ENCODE data around the gene ACP1. TPM values are rescaled to one million over a fixed set of nuclear protein-coding genes. Genes with fewer than 3 reads are reported as not detected.

Gene ACP1
- total and polyA plus RNA-seq, 7 donors = 62.6 to 162 (median 86.1) TPM

DNA sequence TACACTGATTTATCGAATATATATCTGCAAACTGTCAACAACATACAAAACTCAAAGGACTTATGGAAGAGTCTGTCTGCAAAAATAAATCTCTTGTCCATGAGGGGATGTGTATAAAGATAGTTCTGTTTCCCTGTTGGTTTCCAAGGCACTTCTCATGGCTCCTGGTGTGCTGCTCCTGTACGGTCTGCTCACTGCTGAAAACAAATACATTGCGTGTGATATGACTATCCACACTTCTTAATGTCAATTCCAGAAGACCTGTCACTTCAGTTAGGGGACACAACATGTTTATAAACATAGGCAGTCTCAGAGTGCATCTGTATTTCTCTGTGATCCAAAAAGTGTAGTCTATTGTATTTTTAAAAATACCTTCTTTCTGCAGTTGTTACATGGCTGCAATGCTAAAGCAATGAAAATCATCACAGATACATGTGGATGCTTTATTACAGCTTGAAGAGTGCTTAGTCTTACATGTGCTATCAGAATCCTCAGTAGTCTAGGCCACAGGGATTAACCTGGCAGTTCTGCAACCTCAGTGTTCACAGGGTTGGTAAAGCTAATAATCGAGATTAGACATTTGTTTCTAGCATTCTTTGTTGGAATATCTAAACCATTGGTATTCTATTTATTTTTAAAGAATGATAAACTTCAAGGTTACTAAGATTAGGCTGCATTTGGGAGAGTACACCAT lies 15.4 kb downstream of the ACP1 start:
- DNase-seq = no peak
- intact Hi-C loops (cut with DNase I) = no loop called here
- H3K27me3 ChIP-seq = no peaks in the 10 kb centered on the region
- WGBS, 2 donors = 86 to 92% methylated on average over 4 of the region's 4 CpGs
- no peak for TF ChIP-seq POLR2AphosphoS5 (IDR thresholded peaks at IDR 0.05)
- no peak overlapping the region for H3K4me3 ChIP-seq
- no peaks in the 10 kb centered on the region for H3K9me3 ChIP-seq
- no peak overlapping the region for H3K27ac ChIP-seq
- no peaks in the 10 kb centered on the region for H3K4me1 ChIP-seq
- peaks cover 9 to 81% (median 20%) of the 10 kb centered on the region in 4 donors for H3K36me3 ChIP-seq

DNA sequence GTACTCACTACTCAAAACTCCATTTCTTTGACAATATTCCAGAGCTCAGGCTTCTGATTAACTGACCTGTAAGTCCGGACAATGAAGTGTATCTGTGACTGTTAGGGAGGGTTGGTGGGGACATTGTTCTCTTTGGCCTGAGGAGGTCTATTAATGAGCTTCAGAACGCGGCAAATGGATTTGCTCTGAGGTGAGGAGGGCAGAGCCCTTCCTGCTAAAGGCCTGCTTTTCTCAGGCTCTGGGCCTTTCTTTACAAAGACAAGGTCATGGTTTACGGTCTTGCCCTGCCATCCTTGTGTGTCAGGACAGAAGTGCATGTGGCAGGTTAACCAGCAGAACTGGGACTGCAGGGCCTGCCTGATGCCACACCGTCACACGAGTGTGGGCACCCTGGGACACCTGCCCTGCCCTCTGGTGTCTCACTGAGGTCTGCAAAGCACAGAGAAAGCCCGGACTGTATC lies 15.9 kb downstream of the ACP1 start:
- Histone ChIP-seq H3K27me3 (no peaks in the 10 kb centered on the region), H3K4me3 (no peak overlapping the region), H3K4me1 (no peaks in the 10 kb centered on the region), H3K27ac (no peak overlapping the region), H3K9me3 (no peaks in the 10 kb centered on the region), H3K36me3 (peaks cover 9 to 77% (median 19%) of the 10 kb centered on the region in 4 donors)
- 85 to 86% methylated on average over 7 of the region's 7 CpGs for WGBS, 2 donors
- intact Hi-C loops (cut with DNase I) = no loop called here
- no peak for DNase-seq
- TF ChIP-seq, protein P1, sequence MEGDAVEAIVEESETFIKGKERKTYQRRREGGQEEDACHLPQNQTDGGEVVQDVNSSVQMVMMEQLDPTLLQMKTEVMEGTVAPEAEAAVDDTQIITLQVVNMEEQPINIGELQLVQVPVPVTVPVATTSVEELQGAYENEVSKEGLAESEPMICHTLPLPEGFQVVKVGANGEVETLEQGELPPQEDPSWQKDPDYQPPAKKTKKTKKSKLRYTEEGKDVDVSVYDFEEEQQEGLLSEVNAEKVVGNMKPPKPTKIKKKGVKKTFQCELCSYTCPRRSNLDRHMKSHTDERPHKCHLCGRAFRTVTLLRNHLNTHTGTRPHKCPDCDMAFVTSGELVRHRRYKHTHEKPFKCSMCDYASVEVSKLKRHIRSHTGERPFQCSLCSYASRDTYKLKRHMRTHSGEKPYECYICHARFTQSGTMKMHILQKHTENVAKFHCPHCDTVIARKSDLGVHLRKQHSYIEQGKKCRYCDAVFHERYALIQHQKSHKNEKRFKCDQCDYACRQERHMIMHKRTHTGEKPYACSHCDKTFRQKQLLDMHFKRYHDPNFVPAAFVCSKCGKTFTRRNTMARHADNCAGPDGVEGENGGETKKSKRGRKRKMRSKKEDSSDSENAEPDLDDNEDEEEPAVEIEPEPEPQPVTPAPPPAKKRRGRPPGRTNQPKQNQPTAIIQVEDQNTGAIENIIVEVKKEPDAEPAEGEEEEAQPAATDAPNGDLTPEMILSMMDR (IDR thresholded peaks at IDR 0.05) = no peak
- no peak for TF ChIP-seq EP300 (IDR thresholded peaks at IDR 0.05)
- TF ChIP-seq POLR2AphosphoS5 (IDR thresholded peaks at IDR 0.05) = no peak
- TF ChIP-seq POLR2A (IDR thresholded peaks at IDR 0.05) = no peak

DNA sequence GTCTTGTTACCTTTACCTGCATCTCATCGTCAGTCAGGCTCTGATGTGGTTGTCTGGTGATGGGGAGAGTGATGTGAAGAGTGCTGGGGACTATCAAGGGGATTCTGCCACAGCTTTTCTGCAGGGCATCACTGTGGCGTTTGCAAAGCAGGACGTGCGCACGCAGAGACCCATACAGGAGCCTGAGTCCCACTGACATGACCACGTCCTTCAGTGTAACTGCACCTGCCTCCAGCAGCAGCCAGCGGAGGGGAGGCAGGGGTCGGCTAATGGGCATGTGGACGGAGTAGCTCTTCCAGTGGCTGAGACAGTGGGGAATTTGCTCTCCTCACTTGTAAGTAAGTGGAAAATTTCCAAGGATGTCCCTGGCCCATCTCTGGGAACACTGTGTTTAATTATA lies 16.6 kb downstream of the ACP1 start:
- WGBS, 2 donors = 94 to 97% methylated on average over 9 of the region's 9 CpGs
- no peak for DNase-seq
- Histone ChIP-seq H3K9me3 (no peaks in the 10 kb centered on the region), H3K4me3 (no peak overlapping the region), H3K27me3 (peaks cover 0 to under 1% (median 0%) of the 10 kb centered on the region in 3 donors), H3K4me1 (no peaks in the 10 kb centered on the region), H3K27ac (no peak overlapping the region), H3K36me3 (peaks cover 9 to 70% (median 19%) of the 10 kb centered on the region in 4 donors)
- no peak for TF ChIP-seq POLR2A (IDR thresholded peaks at IDR 0.05)
- TF ChIP-seq, protein P1 (IDR thresholded peaks at IDR 0.05) = no peak
- TF ChIP-seq POLR2AphosphoS5 (IDR thresholded peaks at IDR 0.05) = no peak
- no peak for TF ChIP-seq EP300 (IDR thresholded peaks at IDR 0.05)
- intact Hi-C loops (cut with DNase I) = no loop called here

DNA sequence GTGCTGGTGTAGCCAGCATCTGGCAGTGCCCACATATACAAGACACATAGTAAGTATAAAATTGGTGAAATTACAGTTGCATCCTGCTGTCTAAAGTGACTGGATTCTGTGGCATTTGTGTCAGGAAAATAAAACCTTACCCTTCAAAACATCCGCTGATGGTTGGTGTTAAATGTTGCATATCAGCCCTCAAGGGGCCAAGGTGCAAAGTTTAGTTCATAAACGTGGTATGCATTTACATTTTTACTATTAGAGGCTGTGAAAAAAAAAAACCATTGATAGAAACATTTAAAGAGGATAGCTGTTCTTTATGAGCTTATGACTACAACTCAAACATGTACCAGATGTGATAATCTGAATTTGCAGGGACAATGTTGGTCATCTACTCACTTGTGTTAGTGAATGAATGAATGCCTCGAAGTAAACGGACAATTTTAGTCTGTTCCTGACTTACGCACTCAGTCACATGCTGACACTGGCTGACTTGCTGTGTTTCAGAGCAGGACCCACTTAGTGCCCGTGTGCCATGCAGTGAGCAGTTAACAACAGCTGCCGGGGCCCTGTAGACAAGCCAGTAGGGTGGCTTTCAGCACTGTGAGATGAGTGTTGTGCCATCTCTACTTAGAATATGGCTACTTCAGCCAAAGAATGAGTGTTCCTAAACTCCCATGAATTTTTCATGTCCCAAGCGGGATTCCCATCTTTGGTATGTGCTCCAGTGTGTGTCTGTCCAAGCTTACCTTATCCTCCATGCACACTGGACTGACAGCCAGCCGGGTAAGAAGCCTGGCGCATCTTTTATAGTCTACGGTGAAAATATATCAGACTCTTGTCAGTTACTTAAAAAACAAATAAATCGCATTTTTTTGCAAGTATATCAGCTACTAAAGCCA lies 17.9 kb downstream of the ACP1 start:
- no peaks in the 10 kb centered on the region for H3K9me3 ChIP-seq
- H3K36me3 ChIP-seq = peaks cover 4 to 57% (median 16%) of the 10 kb centered on the region in 4 donors
- peaks cover 0 to 9% (median 8%) of the 10 kb centered on the region in 4 donors for H3K4me1 ChIP-seq
- peaks cover 0 to 13% (median 9%) of the 10 kb centered on the region in 3 donors for H3K27me3 ChIP-seq
- intact Hi-C loops (cut with DNase I) = no loop called here
- no peak overlapping the region for H3K27ac ChIP-seq
- DNase-seq = no peak
- TF ChIP-seq POLR2AphosphoS5 (IDR thresholded peaks at IDR 0.05) (no peak), POLR2A (IDR thresholded peaks at IDR 0.05) (no peak), EP300 (IDR thresholded peaks at IDR 0.05) (no peak)
- TF ChIP-seq, protein P1 (IDR thresholded peaks at IDR 0.05) = no peak
- 87 to 94% methylated on average over 12 of the region's 12 CpGs for WGBS, 2 donors
- H3K4me3 ChIP-seq = no peak overlapping the region
